Activated naive CD4-positive, alpha-beta T cell treated with Interleukin-2 at 50 U/mL for 16 hours (primary cell): Measurements from ENCODE around the gene C2orf66.

Source experiments
- DNase-seq: peaks from one replicate; pipeline ENCODE4 v3.0.0-alpha.2; 2020

Gene C2orf66

DNA sequence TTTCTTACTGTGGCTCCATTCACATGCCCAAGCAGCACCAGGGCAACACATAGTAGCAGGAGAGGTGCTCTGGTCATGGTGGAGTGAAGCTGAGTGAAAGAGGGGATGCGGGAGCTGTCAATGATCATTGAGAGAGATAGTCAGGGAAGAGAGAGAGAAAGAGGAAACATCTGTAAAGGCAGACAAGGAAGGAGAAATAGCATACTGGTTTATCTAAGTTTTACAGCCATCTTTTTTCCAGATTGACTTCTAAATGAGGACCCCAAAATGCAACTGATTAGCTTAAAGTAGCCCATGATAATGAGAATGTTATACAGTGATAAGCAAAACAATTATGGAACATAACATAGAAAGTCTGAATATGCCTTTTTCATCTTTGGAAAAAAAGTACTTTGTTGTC, at the start of gene C2orf66:
Gene C2orf66 (minus strand): TSS at position 96 of the 400 bp plus-strand sequence. CDS start 19 bp downstream, at position 77.
- DNase-seq, result no peak

DNA sequence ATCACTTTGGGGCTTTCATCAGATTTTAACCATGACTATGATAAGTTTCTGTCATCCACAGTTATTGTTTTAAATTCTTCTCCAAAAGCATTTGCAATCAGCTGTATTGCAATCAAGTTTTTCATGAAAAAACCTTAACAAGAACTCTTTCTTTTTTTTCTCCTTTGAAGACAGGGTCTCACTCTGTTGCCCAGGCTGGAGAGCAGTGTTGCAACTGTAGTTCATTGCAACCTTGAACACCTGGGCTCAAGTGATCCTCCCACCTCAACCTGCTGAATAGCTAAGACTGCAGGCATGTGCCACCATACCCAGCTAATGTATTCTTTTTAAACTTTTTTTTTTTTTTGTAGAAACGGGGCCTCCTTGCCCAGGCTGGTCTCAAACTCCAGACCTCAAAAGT, 45.5 kb upstream of the C2orf66 start:
- DNase-seq, result no peak

DNA sequence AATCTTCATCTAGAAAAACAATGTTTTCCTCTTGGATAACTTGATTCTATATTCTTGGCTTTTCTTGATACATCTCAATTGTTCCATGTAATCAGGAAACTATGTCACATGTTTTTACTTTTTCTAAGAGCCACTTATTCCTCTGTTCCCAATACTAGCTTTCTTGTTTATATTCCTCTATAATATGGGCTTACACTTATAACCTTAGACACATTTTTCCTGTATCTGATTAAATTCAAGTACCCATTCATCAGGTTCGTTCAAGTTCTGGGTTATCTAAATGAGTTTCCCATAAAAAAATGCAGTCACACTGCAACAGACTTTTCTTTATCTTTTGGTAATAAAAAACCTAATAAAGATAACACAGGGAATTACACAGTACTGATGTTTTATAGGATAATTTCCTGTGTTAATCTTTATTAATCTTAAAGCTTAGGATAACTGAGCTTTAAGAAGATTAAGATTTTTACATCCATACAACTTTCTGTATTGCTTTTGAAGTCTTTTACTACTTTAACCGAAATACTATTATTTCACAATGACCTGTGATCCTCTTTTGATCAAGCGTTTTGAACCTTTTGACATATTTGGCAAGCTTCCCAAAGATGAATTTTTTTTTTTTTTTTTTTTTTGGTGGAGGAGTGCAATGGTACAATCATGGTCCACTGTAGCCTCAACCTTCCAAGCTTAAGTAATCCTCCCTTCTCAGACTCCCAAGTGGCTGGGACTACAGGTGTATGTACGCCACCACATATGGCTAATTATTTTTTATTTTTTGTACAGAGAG, 44.3 kb upstream of the C2orf66 start:
- DNase-seq, result no peak

DNA sequence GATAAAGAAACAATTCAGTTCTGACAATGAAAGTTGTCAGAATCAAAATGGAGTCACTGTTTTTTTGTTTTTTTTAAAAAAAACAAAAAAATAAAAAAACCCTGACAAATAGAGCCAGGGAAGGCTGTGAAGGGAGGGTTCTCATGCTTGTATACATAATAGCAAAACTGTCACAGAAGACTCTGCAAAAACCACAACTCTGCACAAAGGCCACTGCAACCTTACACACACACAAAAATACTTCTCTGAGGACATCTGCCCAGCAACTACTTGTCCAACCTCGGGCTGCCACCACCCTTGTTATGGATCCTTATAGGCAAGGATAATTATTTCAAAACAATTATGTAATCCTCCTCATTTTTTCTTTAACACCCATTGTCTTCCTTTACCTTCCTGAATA, 41.9 kb upstream of the C2orf66 start:
- no peak for DNase-seq

DNA sequence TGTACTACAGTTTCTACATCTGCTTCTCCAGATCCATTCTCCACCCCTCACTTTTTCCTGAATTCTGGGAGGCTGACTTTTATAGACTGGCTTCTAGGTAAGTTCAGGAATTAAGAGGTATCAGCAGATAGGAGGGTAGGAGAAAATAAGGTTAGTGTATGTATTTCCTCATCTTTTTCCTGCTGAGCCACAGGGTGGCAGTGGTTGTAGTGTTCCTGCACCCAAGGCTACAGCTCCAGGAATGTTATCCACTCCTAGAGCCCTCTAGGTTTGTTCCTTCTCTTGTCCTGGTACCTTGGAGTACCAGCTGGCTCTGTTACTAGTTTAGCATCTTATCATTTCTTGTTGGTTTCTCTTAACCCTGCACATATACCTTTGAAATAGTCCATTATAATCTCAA, 40.7 kb upstream of the C2orf66 start:
- no peak for DNase-seq

DNA sequence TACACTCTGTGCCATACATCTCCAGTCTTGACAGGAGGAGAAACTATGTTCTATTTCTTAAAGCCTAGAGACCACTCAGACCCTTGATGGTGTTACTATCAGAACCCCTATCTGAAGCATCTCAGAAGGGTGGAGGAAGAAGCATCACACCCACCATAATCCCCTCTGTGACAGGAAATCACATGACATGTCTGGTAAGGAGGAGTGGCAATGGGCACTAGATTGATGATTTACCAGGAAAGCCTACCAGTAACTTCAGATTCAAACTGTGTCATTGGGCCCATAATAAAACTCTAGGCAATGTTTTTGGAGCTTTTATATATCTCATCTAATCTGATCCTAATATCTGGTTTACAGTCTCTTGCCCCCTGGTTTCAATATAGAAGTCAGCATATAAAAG, 37.1 kb upstream of the C2orf66 start:
- no peak for DNase-seq

DNA sequence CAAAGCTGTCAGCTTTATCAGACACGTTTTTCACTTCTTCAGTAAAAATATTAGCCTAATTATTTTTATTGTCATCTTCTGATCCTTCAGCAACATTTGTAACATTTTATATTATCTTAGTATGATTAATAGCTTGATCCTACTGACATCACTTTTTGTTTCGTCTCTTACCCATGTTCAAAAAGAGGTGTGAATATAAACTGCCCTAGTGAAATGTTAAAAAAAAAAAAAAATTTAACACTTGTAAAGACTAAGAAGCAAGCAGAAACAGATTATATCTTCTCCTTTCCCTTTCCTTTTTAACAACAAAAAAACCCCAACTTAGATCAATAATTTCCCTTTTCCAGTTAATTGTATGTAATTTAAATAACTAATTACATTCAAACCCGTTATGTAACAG, 36.2 kb upstream of the C2orf66 start:
- DNase-seq, result no peak

DNA sequence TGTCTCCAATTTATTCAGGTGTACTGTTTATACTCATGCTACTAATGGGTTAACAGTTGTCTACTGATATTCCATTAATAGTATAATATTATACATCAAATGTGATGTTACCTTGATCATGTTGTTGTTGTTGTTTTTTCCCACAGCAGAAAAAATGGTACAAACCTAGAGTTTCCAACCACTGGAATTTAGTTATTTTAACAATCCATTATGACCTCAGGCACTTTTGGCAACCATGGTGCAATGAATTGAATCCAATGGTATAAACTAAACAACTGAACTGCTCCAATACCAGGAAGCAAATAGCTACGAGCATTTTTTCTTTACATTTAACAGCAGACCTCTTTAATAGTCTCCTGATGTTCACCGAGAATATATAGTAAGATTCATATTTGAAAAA, 31.0 kb upstream of the C2orf66 start:
- DNase-seq, result no peak

DNA sequence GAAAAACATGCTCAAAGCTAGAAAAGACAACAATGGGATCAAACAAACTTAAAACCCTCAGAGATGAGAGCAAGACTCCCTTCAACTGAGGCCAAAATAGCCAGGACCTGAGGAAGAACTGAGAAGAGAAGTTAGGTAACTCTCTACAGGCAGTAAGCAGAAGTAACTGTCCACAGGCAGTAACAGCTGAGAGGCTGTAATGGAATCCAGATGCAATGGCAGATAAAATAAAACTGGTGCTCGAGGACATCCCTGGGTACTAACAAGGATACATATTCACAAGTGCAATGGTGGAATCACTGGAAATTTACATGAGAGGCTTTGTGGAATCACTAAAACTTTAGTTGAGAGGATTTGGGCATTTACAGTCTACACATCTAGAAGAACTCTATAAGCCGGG, 30.4 kb upstream of the C2orf66 start:
- DNase-seq, result no peak

DNA sequence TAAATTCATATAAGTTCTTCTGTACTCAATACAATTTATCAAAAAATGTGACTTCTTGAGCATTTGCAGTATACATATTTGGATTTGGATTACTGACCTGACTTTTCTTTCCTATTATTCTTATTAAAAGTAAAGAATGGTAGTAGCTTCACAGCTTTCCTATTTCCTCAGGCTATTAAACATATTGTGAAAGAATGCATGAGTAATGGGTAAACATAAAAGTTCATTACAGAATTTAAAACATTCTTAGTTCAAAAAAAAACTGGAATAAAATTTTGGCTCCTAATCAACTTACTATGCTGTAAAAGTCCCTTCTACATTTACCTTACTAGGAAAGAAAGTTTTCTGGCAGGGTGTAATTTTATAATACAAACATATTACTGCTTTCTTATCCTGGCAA, 27.3 kb upstream of the C2orf66 start:
- no peak for DNase-seq

DNA sequence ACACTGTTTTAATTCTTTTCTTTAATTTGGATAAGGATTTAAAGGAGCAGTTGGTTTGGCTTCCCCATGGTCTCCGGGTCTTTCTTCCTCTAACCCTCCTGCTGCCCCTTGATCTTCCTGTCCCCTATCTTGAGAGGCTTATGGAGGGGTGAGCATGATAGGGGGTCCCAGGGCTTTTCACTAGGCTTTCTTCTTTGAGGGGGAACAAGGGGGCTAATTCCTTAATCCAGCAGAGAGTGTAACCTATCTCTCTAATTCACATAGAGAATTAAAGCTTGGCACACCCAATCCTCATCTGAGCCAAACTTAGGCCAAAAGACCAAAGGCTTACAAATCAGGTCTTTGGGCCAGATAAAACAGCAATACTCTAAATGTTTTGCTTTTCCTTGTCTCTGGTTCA, 21.5 kb upstream of the C2orf66 start:
- DNase-seq, result no peak

DNA sequence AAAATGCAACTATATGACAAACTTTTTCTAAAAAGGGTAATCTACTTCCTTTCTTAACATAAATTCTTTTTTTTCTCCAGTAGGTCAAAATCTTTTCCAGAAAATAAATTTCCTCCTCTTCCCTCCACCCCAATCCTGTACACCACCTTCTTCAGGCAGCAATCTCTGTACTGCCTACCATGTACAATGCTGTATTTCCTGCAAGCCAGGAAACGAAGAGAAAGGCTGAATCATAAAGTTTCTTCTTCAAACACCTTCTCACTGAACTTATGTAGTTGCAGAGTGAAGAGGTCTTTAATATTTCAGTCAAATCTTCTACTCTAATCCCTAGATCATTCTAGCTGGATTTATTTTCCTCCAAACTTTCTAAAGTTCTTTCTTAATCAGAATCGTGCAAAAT, 18.2 kb upstream of the C2orf66 start:
- no peak for DNase-seq

DNA sequence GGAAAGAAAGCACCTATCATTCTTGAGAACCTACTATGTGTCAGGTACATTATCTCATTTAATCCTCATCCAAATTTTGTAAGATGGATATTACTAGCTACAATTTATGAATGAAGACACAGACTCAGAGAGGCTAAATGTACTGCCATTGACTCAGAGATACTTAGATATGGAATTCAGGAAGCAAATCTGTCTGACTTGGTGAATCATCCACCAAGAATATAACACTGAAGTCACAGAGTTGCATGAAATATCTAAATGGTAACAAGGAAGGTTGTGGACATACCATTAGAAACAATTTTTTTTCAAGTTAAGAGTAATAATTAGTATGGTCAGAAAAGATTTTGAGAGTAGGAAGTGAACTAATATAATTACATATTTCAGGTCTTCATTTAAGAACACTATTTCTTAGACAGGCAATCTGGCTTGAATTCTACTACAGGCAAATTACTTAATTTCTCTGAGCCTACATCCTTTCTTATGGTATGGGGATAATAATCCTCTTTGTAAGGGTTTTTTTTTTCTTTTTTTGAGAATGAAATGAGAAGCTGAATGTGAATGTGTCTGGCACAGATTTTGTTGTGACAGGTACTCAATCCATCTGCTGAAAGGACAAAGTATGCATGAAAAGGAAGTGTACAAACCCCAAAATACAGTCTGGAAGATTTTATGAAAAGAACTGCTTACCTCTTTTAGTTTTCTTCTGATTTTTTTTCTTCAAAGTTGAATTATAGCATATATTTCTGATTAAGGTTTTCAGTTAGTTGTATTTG, 14.8 kb upstream of the C2orf66 start:
- DNase-seq, result no peak

DNA sequence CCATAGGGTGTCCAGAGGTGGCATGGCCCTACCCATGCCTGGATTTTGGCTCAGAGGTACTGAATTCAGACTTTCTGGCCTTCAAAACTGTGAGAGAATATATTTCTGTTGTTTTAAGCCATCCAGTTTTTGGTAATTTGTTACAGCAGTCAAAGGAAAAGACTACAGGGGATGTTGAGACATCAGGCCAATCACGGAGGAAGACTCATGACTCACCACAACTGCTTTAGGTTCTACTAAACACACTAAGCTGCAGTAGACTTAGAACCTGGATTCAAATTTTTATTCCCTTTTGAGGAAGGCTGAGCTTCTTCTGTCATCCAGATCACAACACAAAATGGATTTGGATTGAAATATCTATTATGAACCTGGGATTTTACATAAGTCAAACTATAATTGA, 12.0 kb upstream of the C2orf66 start:
- DNase-seq, result no peak

DNA sequence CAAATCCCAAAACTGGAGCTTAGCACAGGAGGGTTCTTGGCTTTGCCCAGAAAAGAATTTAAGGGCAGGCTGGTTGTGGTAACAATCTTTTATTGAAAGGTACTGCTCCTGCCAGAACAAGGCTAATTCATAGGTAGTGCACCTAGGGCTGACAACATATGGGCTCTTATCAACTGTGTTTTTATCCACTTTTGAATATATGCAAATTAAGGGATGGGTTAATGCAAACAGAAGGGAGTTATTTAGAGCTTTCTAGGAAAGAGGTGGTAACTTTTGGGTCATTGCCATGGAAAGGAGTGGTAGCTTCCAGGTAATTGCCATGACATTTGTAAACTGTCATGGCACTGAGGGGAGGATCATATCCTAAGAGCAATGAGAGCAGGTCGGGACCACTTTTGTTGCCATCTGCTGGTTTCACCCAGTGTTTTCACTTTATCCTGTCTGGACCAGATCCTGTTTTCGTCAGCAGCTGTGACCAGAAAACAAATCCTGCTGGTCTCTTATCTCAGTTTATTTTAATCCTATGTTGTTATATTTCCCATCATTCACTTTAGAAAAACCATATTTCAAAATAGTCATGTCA, 981 bp downstream of the C2orf66 start:
- no peak for DNase-seq

DNA sequence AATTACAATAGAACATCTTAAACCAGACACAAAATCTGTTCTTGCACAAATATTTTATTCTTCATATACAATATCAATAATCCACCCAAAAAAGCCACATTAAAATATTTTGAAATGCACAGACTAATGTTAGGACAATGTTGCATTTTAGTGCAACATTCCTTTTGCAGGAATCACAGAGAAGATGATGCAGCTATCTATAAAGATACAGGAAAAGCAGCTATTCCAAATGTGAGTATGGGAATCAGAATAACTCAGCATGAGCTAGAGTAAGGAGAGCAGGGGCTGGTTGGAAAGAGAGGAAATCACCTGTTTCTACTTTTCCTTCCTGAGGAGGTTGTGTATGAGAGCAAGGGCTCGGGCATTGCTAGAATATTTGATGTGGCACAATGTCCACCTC, 4.8 kb downstream of the C2orf66 start:
- no peak for DNase-seq

DNA sequence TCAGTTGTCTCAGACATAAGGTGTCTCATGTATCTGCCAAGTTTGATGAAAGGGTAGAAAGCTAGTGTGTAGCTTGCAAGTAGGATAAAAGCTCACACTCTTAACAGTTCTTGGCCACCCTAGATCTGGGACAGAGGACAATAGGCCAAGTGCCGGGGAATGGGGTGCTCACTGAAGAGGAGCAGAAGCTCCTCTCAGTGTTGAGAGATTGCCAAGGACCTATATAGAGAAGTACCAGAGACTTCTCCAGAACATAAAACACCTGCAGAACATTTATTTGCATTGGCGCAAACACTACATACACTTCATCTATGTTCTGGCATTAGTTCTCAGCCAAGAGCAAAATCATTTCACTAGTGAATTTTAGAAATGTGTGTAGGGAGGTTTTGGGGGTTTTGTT, 6.8 kb downstream of the C2orf66 start:
- DNase-seq, result no peak

DNA sequence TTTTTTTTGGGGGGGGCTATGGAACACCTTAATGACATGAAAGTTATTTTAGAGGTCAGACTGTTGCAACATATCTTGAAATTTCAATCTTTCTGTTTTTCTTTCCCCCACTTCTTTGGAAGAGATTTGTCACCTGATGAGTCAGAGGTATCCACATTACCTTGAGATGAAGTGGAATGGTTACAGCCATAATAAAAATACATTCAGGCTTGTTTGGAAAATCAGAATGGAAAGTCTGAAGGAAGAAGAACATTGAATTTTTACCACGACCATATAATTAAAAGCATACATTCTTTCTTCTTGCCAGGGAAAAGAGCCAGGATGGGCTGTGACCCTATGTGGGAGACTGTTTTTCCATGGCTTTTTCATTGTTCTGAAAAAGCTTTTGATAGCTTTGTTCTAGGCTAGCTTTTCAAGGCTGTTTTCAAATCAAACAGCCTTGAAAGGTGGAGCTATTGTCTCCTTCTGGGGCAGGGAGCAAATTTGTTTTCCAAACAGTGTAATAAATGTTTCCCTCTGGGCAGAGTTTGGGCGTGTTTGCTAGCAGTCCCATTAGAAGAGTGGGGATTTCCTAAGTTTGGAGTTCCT, 7.4 kb downstream of the C2orf66 start:
- DNase-seq, result no peak

DNA sequence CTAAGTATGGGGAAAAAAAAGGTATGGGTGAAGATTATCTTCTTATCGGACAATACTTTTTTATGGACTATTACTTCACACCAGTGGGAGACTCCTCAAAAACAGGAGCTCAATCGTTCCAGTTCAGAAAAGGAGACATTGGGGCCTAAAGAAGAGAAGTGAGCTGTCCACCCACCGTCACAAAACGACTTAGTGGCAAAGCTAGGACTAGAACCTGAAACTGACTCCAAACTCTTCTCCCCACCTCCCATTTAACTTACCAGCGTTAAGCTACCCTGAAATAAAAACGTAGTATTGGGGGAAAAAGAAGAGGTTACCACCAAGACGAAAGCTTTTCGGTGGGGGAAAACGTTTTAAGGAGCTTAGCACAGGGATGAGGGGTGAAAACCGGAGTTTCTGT, 10.2 kb downstream of the C2orf66 start:
- DNase-seq, result no peak

DNA sequence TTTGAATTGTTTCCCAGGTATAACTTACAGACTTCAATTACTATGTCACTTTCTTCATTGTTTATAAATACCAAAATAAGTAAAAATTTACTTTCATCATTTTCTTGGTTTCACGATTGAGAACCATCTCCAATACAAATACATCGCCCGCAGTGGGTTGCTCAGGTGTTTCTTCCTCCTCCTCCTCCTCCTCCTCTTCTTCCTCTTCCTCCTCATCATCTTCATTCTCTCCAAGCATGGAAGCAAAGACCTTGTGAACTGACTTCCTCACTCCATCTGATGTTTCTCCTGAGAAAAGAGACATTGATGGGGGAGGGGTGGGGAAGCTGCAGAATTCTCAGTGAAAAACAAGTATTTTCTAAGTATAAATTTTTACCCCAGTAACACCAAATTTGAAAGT, 16.3 kb downstream of the C2orf66 start:
- DNase-seq, result no peak

DNA sequence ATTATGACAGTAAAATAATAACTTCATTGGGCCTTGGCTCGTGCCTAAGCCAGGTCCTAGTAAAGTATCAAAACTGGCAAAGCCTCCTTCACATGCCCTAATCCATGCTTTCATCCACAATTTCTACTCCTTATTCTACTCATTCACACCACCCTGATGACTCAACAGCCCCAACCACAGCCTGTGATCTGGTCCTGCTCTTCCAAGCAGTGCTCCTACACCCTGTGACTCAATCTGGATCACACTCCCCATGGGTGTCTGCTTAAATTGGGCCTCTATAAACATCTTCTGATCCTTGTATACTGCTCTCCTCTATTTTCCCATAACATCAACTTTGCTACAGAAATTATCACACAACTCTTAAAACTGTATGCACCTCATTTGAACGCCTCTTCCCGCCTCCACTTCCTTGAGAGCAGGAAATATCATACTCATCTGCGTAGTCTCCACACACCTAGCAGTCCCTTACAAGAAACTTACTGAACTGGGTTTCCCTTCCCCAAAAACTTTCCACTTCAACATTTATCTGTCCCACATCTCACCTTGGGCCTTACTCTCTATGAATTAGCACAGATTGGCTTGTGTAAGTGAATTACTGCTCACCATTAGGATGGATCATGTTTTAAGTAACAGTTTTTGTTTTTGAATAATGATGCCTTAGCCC, 25.6 kb downstream of the C2orf66 start:
- DNase-seq, result peak; percentile 15

DNA sequence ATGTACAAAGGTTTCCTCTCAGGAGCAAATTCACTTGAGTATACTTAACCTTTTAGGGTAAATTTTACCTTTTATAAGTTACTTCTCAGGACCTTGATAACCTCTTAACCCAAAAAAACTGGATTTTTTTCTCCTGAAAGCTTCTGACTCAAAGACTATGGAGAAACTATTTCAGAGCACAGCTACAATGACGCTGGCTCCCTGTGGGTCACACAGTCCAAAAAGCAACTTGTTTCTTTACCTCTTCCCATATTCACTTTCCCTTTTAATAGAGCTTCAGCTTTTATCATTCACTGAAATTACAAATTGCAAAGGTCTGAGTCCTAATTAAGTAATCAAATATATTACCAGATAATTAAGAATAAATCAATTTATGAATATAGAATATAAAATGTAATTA, 42.1 kb downstream of the C2orf66 start:
- no peak for DNase-seq

DNA sequence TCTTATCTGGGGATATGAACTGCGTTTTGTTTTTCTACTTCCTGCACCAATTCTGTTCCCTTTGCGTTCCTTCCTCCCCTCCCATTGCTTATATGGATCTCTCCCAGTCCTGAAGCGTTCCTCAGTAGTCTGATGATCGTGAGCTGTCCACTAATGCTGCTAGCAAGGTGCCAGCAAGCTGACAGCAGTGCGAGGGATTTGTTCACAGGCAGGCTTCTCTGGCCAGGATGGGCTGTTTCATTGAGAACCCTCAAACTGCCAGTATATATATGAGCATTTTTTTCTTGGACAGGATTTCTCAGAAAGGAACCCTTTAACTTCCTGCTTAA, 49.8 kb downstream of the C2orf66 start:
- DNase-seq, result no peak
